Right lobe of liver (tissue), 6 donors: ENCODE measurements around the gene B3GALT4. TPM values are rescaled to one million over a fixed set of nuclear protein-coding genes. Genes with fewer than 3 reads are reported as not detected.

Experiments used
- ATAC-seq, 4 donors: fragments of 200-7000 bp; cut with Tn5 transposase; one replicate each; pipeline ENCODE4 v1.9.1; 2020; ENCODE audit warnings: mild to moderate bottlenecking in 4 of 4, moderate library complexity in 4 of 4
- DNase-seq, 3 donors: peaks; one replicate each; pipeline ENCODE4 v3.0.0-alpha.2; 2020
- H3K27ac ChIP-seq, 3 donors: fragments of 200-600 bp; one replicate each; pipeline ENCODE4 v1.8.0; 2022
- H3K27me3 ChIP-seq, 2 donors: fragments of 200-600 bp; one replicate each; pipeline ENCODE4 v1.8.0; 2022
- H3K36me3 ChIP-seq, 4 donors: fragments of 200-600 bp; sonication (generic) in 1 of 4; one replicate each; pipeline versions ENCODE4 v1.5.1 to v1.8.0; 2017 to 2022; ENCODE audit warnings: control low read depth in 1 of 4
- H3K4me1 ChIP-seq, 4 donors: fragments of 200-600 bp; sonication (generic) in 1 of 4; one replicate each; pipeline versions ENCODE4 v1.5.1 to v1.8.0; 2017 to 2022; ENCODE audit warnings: control low read depth in 1 of 4
- H3K4me3 ChIP-seq, 3 donors: fragments of 200-600 bp; one replicate each; pipeline ENCODE4 v1.8.0; 2022
- H3K9me3 ChIP-seq, 4 donors: fragments of 200-600 bp; sonication (generic) in 1 of 4; one replicate each; pipeline versions ENCODE4 v1.5.1 to v1.8.0; 2017 to 2022; ENCODE audit warnings: control low read depth in 1 of 4
- CTCF ChIP-seq, 4 donors: fragments of 200-600 bp in 3 of 4; fragments of 450-650 bp in 1 of 4; IDR thresholded peaks; one replicate each; pipeline versions ENCODE4 v1.5.1 to v1.8.0; 2016 to 2022; ENCODE audit warnings: antibody characterized with exemption in 4 of 4, mild to moderate bottlenecking in 2 of 4
- POLR2A ChIP-seq: fragments of 450-650 bp; IDR thresholded peaks from one replicate; pipeline ENCODE4 v1.6.1; 2017; ENCODE audit warnings: antibody characterized with exemption, mild to moderate bottlenecking
- WGBS: methylation state at CpG from one replicate; pipeline ENCODE4 v1.1.6; 2018; ENCODE audit warnings: low coverage, low lambda C conversion rate; ENCODE audit not compliant: insufficient coverage; ENCODE audit errors: missing lambda C conversion rate; 5-methylcytosine and 5-hydroxymethylcytosine counted together
- intact Hi-C, 2 donors: fragments of 100-400 bp; cut with DNase I; formaldehyde crosslinking; loops; one replicate each; pipeline versions ENCODE4 v1.11.2 to v1.14.1; 2022
- total RNA-seq, 6 experiments: library from RNA; depleted of rRNA in 2 of 6; stranded (reverse); fragments of >200 nt in 2 of 6; fragmentation: NEBNext Ultra II Directional in 3 of 6; extraction: Animal tissue kit (Norgen Biotek cat#: 25700) in 3 of 6; gene quantifications; one replicate each; pipeline versions ENCODE4 v1.1.0 to v1.2.4, GENCODE V29; 2016 to 2023
- donor health status: DM: no; HTN: yes; CAD: no.
- donor health status: DM: no; HTN: no; CAD: no.
- donor health status: DM: no; HTN: no; CAD: no.
- donor health status: DM: no; HTN: yes; CAD: no.
- donor health status: DM: no; HTN: yes; CAD: no.

The B3GALT4 gene
- total RNA-seq, 6 experiments from 2014 or later: 0.79 to 1.7 (median 1.4) TPM

DNA sequence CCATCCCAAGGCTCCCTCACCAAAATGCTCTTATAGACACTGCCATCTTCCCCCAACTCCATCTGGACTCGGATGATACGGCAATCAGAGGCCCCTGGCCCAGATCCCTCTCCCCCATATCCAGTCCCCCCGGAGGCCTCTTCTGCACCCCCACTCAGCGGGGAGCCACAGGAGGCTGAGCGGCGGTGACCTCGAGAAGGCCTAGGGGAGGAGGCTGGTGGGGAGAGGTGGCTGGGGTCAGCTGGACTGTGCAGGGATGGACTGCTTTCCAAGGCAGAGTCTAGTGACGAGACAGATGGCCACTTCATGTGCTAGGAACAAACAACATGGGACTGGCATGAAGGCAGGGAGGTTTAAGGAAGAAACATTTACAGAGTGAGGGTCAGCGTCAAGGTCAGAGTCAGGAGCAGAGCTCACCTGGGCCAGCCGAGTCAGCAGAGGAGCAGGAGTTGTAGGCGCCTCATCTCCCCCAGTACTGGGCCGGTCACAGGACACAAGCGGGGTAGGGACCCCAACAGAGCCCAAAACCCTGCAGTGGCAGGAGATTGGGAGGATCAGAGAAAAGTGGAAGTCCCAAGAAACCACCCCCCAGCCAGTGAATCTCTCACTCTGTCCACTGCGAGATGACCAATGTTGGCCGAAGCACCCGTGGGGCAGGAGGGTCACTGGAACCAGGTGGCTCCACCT is 16.2 kb downstream of the B3GALT4 start:
- H3K36me3 ChIP-seq: peaks cover 0 to 34% (median 4%) of the 10 kb centered on the region in 4 donors
- ATAC-seq (no peak), DNase-seq (no peak)
- H3K4me1 ChIP-seq: peaks cover 0 to 25% (median 10%) of the 10 kb centered on the region in 4 donors
- 84% methylated on average over 7 of the region's 16 CpGs for WGBS
- H3K9me3 ChIP-seq: no peaks in the 10 kb centered on the region
- no peaks in the 10 kb centered on the region for H3K27me3 ChIP-seq
- no peak overlapping the region for H3K4me3 ChIP-seq
- H3K27ac ChIP-seq: no peak overlapping the region
- intact Hi-C loops: no loop called here
- TF ChIP-seq CTCF (IDR thresholded peaks at IDR 0.05) (no peak), POLR2A (no peak)

GRCh38 chr6:33294086-33294823 is 17.3 kb downstream of the B3GALT4 start:
- no peak for DNase-seq
- ATAC-seq: no peak
- intact Hi-C loops: no loop called here
- Histone ChIP-seq H3K27ac (no peak overlapping the region), H3K4me1 (peaks cover 0 to 19% (median 10%) of the 10 kb centered on the region in 4 donors), H3K27me3 (no peaks in the 10 kb centered on the region), H3K4me3 (no peak overlapping the region), H3K36me3 (peaks cover 0 to 34% (median 4%) of the 10 kb centered on the region in 4 donors), H3K9me3 (no peaks in the 10 kb centered on the region)
- 55% methylated on average over 8 of the region's 10 CpGs for WGBS
- TF ChIP-seq CTCF (IDR thresholded peaks at IDR 0.05): no peak
- TF ChIP-seq POLR2A: no peak

DNA sequence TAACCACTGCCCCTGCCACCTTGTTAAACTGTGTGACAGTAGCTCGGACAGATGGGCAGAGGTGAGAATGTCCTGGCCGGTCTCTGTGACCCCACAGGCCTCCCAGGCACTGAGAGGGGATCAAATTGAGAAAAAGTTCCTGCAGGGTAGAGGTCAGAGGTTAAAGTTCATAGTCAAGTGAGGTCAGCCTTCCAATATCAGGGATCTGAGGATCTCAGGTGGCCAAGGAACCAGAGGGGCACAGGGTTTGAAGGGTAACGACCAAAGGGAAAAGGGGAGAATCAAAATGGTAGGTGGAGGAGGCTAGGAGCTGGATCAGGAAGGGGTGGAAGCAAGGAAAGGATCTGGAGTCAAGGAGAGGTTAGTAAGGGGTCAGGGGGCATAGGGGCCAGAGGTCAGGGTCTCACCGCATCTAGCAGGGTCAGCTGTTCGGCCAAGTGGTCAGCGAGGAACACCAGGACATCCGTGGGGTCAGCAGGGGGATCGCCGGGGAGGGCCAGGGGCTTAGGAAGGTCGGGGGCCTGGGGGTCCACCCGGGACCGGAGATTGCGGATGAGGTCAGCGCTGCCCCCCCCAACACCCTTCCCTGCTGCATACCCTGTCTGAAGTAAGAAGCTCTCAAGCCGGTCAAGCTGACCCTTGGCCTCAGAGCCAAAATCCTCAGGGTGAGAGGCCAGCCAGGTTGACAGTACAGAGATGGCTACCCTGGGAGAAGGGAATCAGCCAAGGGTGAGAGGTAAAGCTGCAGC is 18.9 kb downstream of the B3GALT4 start:
- ATAC-seq (no peak), DNase-seq (peak in 1 of 3 donors; percentile 28)
- Histone ChIP-seq H3K27me3 (no peaks in the 10 kb centered on the region), H3K36me3 (peaks cover 0 to 34% (median 4%) of the 10 kb centered on the region in 4 donors), H3K4me3 (no peak overlapping the region), H3K27ac (no peak overlapping the region), H3K9me3 (no peaks in the 10 kb centered on the region), H3K4me1 (peaks cover 0 to 21% (median 5%) of the 10 kb centered on the region in 4 donors)
- TF ChIP-seq POLR2A (no peak), CTCF (IDR thresholded peaks at IDR 0.05) (no peak)
- intact Hi-C loops: no loop called here
- WGBS: 63% methylated on average over 5 of the region's 15 CpGs

DNA sequence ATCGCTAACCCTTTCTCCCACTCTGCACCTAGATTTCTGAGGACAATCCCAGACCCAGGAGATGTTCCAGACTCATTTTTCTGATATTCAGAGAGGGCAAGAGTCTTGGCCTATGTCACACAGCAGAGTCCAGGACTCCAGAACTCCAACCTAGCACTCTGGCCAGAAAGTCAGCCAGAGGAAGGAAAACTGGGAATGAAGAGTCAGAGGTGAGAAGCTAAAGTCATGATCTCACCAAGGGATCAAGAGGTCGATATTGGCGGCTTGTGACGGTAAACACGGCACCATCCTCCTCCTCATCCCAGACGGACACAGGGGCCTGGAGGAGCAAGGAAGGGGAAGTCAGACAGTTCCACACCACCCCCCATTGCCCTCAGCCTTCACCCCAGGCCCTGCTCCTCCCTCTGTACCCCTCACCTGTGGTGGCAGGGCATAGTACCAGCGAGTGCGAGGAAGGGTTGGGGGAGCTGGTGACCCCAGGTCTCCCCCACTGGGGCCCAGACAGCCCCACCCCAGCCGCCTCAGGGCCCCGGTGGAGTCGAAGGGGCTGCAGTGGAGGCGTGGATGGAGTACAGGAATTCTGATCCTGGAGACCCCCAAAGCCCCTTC is 20.0 kb downstream of the B3GALT4 start:
- Histone ChIP-seq H3K4me3 (peak overlapping the region; percentile 67 to 95 (median 84)), H3K4me1 (peaks cover 0 to 21% (median 4%) of the 10 kb centered on the region in 4 donors), H3K36me3 (peaks cover 0 to 26% (median 4%) of the 10 kb centered on the region in 4 donors), H3K27ac (peak overlapping the region; percentile 64 to 97 (median 93)), H3K27me3 (no peaks in the 10 kb centered on the region), H3K9me3 (no peaks in the 10 kb centered on the region)
- intact Hi-C loops: no loop called here
- ATAC-seq (peak in 1 of 4 donors; percentile 2), DNase-seq (peak in 1 of 3 donors; percentile 31)
- TF ChIP-seq CTCF (IDR thresholded peaks at IDR 0.05) (no peak), POLR2A (no peak)
- WGBS: 14% methylated on average over 9 of the region's 12 CpGs
